ENCODE data around the gene PRKAR2B.
"Not testable (repeated sequence)": the region's sequence is repeated elsewhere in the genome, so short reads cannot be mapped to it uniquely, and the experiment has no call there.

Gene PRKAR2B

DNA sequence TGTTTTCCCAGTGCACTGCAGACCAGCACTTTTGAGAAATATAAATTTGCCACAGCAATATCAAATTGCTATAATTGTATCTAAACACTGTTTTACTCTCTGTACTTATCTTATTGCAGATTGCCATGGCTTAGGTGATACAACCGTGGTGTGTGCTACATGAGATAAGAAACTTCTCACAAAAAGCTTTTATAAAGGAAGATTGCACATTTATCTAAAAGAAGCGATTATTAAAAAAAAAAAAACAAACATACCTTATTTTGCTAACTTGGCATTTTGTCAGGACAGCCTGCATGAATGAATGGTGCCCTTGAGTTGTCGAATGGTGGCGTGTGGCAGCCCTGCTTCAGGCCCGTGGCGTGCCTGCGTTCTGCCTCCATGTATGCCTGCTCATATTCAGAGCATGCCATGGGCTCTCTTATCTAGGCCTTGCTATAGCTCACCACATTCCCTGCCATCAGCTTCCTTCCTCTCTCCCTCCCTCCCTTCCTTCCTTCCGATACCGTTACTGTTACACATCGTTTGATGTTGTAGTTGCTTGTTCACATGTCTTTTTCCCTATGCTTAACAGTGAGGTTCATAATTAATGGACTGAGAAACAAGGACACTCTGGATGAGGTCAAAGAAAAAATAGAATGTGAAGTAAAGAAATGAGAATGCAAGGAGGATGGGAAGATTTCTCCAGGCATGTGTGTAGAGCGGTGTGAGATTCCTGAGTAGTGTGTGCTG is 34.9 kb downstream of the PRKAR2B start:
- DNase-seq = no peak

DNA sequence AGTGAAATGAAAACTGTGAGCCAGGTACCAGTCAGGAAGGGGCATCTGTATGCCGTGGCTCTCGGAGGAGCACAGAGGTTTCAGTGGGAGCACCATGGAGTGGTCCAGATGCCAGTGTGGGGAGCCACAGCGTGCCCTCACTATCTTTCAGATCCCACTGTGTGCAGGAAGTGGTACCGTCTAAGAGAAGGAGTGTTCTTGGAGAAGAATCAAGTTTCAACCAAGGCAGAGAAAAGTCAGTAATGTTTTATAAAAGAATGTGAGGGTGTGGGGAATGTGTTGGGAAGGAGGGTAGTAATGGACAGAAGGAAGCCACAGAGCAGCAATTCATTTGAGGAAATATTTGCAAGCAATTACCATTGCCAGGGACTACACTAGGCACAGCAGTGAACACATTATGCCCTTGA is 35.6 kb downstream of the PRKAR2B start:
- no peak for DNase-seq

DNA sequence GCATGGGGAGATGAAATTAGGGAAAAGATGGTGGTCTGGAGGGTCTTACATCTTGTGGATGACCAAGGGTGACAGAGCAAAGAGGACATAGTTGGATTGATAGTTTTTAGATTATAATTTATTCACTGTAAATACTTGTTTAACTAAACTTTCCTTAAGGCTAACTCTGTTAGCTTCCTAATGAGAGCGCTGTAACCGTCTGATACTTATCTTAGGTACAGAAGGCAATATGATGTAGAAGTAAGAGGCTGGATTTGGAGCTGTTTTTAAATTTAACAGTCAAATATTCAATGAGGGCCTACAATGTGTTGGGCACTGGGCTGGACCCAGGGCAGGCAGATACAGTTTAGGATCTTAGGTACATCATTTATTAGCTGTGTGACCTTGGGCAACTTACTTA is 36.0 kb downstream of the PRKAR2B start:
- no peak for DNase-seq

DNA sequence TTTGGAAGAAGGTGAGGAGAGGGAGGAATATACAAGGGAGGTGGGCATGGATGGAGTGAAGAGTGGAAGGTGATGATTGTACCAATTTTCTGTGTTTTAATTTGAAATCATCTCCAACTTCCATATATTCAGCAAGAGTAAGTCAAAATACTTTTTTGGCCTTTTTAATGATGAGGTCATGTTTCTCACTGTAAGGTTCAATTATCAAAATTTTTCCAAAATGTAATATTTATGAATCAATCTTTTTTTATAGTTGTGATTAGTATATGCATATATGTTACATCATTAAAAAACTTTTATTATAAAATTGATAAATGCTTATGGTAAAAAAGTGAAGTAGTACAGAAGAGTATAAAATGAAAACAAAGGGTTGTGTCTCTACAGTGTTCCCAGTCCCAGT is 40.7 kb downstream of the PRKAR2B start:
- no peak for DNase-seq

DNA sequence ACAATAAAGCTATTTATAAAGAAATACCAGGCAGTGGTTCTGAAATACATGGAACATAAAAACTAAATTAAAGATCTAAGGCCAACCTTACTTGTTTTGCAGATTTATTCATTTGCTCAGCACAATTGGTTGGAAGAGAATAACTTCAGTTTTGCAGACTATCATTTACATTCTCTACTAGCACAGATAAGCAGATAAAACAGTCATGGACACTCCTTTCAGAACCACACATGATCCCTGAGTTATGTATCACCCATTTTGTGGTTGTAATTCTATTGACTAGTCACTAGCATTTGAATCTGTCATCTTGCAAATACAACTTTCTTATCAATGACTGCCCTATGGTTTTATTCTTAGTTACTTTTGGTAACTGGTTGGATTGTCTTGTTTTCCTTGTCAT is 45.1 kb downstream of the PRKAR2B start:
- no peak for DNase-seq

DNA sequence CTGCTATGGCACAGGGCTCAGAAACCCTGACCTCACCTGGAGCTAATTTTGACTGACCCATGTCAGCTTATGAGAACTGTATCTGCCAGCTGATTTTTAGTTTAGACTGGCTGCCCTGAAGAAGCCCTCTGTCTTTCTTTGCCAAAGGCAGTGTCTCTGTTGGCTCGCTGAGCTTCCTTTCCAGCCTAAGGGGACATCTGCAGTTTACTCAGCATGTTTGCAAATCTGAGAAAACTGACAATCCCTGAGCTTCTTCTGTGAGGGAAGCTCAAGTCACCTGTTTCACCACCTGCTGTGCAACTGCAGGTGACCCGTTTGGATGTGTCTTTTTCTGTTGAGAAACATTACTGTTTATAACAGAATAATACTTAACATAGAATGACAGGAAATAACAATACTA is 46.0 kb downstream of the PRKAR2B start:
- DNase-seq = no peak

DNA sequence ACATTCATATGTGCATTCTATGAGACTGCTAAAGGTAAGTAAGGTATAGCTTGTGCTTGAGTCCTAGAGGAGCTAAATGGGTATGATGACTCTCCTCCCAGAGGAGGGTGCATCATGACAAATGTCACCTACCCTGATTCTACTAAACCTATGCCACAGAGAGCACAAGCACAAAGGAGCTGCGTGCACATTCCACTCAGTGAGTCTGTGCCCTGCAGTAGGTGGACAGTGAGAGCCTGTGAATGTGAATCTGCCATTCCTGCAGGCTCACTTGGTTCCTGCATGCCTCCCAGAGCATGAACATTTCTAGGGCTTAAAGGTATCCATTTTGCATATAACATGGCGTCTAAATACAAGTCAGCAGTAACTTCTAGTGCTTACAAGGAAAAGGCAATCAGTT is 46.8 kb downstream of the PRKAR2B start:
- no peak for DNase-seq

DNA sequence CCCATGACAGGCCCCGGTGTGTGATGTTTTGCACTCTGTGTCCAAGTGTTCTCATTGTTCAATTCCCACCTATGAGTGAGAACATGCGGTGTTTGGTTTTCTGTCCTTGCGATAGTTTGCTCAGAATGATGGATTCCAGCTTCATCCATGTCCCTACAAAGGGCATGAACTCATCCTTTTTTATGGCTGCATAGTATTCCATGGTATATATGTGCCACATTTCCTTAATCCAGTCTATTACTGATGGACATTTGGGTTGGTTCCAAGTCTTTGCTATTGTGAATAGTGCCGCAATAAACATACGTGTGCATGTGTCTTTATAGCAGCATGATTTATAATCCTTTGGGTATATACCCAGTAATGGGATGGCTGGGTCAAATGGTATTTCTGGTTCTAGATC is 49.2 kb downstream of the PRKAR2B start:
- not testable (repeated sequence) for DNase-seq

DNA sequence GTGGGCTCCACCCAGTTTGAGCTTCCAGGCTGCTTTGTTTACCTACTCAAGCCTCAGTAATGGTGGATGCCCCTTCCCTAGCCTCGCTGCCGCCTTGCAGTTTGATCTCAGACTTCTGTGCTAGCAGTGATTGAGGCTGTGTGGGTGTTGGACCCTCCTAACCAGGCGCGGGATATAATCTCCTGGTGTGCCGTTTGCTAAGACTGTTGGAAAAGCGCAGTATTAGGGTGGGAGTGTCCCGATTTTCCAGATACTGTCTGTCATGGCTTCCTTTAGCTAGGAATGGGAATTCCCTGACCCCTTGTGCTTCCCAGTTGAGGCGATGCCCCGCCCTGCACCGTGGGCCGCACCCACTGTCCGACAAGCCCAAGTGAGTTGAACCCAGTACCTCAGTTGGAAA is 54.6 kb downstream of the PRKAR2B start:
- not testable (repeated sequence) for DNase-seq

DNA sequence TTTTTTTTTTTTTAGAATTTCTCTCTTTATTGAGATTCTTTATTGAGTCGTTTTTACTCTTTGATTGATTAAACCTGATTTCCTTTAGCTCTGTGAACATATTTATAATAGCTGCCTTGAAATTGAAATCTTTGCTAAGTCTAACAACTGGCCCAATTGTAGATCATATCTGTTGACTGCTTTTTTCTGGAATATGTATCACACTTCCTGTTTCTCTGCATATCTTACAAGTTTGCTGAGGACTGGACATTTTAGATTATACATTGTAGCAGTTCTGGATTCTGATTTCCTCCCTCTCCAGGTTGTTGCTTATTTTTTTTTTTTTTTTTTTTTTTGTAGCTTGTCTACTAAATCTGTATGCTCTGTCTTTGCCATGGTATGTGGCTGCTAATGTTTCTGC is 56.3 kb downstream of the PRKAR2B start:
- no peak for DNase-seq

DNA sequence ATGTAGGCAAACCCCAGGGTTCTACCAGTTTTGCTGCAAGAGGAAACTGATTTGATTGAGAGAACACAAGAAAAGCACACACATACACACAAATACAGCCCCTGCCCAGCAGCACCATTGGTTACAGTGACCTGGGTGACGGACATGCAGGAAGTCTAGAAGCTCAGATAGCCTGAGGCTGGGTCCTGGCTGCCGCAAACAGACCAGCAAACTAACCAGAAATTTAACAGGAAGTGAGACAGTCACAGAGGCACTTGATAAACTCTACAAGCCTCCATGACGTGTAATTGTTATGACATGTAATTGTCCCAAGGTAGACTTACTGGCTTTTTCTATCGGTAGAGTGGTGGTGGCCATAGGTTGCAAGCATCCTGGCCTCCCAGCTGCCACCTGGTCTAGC is 58.9 kb downstream of the PRKAR2B start:
- no peak for DNase-seq

DNA sequence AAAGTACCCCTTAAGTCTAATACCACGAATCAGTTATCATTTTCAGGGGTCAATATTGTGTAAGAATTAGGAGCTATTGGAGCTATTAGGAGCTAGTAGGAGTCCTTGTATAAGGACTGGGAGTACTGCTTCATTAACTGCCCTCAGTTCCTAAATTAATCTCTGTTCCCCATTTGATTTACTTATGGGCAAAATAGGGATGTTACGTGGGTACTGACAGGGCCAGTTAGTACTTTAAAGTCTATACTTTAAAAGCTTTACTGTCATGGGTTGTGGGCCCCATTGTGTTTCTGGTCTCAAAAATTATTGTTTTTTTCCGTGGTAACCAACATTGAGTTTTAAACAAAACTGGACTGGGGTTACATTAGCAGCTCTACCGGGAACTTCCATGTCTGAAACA is 60.3 kb downstream of the PRKAR2B start:
- DNase-seq = no peak

DNA sequence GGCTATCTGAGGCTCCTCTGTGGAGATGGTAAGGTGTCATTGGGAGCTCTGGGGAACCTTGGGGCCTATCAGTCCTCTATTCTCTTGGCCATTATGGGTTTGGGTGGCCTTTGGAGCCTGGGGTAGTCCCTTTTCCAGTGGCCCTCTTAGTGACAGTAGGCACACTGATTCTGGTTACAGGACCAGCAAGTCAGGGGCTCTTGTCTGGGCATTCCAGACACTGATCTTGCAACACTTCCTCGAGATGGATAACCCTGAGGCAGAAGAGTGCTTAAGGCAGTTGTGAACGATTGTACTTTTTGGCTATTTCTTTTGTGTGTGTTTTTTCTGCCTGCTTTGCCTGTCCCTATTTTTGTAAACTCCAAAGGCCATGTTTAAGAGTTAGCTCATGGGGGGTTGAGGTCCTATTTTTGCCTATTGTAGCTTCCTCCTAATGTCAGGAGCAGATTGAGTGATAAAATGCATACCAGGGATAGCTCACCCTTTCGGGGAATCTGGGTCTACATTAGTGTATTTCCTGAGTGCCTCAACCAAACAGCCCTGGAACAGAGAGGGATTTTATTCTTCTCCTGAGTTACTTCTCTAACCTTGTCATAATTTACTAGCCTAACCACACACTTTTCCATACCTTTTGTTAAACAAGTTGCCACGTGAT is 61.2 kb downstream of the PRKAR2B start:
- no peak for DNase-seq

DNA sequence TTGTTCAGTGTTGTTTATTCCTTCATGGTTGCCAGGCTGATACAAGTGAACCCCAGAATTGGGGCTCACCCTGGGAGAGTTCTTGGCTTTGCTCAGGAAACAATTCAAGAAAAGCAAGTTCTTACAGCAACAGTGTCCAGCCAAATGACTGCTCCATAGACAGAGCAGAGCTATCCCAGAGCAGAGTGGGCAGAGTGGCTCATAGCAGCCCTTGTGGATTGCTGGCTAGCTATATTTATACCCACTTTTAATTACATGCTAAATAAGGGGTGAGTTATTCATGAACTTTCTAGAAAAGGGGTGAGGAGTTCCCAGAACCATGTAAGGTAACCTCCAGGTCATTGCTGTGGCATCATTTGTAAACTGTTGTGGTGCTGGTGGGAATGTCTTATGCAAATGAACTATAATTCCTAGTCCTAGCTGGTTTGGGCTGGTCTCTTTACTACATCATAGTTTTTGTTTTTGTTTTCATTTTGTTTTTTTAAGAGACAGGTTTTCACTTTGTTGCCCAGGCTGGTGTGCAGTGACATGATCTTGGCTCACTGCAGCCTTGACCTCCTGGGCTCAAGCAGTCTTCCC is 64.4 kb downstream of the PRKAR2B start:
- no peak for DNase-seq

DNA sequence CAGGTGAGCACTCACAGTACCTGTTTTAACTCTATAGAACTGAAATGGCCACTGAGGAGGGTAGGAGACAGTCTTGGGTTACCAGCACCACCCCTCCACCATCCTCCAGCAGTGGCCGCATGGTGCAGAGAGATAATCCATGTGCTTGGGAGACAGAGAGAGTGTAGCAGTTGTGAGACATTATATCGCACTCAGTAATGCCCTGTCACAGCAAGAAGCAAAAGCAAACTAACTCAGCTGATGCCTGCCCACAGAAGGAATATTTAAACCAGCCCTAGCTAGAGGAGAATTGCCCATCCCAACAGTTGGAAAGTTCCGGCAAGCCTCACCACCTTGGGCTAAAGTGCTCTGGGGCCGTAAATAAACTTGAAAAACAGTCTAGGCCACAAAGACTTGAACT is 65.5 kb downstream of the PRKAR2B start:
- DNase-seq = no peak

DNA sequence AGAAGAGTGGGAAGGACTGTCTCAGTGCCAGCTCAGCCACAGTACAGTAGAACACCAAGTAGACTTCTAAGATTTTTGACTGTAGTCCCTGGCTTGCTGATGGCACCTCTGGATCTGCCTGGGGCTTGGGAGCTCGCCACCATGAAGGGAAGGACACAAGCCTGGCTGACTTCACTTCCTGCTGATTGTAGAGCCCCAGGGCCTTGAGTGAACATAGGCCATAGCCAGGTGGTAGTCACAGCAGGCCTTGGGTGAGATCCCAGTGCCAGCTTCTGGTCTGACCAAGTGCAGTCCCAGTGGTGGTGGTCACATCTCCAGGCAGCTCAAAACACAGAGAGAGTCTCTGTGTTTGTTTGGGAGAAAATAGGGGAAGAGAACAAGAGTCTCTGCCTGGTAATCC is 66.7 kb downstream of the PRKAR2B start:
- no peak for DNase-seq

DNA sequence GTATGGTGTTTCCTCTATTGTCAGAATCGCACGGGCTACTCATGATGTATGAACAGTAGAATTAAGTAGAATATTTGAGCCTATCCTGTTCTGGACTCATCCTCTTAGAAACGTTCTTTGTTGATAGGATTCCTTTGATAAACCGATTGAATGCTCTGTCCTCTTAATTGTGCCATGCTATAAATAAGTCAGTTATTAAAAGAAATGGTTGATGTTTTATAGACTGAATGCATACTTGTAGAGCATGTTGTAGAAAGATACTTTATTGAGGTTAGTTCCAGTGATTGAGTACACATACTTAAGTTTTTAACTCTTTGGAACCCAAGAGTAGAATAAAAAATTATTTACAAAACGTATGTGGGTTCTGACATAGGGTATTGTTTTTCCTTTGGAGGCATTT is 69.4 kb downstream of the PRKAR2B start:
- DNase-seq = no peak

DNA sequence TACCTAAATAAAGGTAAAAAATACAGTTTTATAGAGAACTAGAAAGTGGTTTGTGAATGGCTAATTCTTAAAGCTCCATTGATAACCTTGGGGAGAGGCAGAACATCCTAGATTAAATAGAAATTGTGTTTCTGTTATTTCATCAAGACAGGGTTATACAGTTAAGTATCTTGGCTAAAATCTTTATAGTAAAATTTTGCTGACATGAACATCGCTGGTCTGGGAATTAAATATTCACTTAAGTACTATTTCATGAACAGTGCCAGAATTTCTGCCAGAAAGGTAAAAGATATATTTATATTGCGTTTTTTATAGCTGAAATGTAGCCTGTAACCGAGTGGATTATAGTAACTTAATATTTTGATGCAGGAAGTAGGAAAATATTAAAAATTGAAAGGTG is 70.6 kb downstream of the PRKAR2B start:
- no peak for DNase-seq

DNA sequence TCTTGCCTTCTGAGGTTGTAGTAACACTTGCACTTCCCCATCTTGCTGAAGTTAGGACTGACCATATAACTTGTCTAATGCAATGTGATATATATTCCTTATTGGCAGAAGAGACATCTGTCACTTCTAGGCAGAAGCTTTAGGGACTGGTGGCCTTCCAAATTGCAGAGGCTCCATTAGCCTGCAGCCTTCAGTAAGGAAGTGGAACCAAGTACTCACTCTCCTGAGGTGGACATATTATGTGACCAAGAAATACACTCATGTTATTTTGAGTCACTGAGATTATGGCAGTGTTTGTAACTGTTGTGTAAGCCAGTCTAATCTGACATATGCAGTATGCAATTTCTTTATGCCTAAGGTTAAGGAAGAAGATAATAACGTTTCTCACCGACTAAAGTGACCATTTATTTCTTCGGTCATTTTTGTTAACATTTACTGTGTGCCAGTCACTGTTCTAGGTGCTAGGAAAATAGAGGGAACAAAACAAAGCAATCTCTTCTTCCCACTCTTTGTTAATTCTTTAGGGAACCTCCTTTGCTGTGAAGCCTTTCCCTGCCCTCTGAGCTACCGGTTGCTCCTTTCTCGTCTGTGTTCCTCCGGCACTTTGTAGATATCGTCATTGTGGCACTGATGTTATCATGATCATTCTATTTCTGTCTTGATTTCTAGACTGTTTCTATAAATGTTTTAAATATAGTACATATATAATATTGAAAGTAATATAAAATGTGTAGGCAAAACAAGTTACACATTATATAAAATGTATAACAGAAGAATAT is 71.4 kb downstream of the PRKAR2B start:
- no peak for DNase-seq

DNA sequence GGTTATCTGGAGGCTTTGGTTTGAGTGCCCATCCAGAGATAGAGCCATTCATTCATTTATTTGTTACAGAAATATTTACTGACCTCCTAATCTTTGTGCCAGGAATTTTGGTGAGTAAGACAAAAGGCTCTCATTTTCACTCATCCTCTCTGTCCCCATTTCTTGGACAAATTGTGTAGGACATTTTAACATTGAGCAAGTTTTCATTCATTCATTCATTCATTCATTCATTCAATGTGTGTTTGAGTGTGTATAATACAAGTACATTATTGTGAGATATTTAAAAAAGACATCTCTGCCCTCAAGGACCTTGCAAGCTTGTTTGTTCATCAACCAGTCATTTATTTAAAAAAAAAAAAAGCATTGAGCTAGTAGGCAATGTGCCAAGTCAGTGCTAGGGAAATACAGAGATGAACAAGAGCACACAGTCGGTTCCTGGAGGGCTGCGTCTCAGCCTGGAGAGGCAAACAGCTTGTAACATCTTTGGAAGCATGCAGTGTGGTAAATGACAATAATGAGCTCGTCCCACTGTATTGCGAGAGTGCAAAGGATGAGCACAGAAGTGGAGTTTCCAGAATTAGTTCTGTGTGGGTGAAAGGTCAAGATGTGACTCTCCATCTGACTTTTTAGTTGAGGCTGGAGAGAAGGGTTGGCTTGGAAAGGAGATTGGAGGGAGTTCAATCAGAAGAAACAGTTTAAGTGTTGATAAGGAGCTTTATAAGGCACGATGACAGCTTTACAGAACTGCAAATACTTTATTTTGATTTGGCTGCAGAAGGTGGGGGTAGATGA is 73.8 kb downstream of the PRKAR2B start:
- DNase-seq = no peak

DNA sequence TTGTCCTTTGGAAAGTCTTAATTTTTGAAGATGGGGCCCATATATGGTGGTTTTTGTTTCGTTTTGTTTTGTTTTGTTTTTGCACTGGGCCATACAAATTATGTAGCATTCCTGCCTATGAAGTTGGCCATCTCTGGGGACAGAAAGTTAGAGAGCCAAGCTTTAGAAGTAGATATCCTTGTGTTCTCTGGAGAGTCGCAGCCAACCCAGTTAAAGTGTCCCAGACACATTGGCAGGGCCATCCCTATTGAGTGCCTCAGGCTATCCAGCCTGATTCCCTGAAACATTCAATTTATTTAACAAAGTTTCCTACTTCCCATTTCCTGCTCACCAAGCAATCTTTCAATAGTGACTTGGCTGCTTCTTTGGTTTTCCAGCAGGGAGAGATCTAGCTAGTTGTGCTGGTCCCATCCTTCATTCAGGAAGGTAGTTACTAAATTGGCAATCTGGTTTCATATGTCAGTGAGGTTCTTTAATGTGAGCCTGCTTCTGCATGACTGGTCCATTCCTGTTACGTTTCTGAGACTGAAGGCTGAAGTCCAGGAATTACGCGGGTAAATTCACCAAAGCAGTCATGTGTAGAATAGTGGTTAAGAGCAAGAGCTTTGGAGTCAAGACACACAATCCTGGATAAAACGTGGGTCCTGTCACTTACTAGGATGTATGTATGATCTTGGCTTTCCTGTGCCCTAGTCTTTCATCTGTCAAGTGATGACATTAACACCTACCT is 75.0 kb downstream of the PRKAR2B start:
- no peak for DNase-seq

DNA sequence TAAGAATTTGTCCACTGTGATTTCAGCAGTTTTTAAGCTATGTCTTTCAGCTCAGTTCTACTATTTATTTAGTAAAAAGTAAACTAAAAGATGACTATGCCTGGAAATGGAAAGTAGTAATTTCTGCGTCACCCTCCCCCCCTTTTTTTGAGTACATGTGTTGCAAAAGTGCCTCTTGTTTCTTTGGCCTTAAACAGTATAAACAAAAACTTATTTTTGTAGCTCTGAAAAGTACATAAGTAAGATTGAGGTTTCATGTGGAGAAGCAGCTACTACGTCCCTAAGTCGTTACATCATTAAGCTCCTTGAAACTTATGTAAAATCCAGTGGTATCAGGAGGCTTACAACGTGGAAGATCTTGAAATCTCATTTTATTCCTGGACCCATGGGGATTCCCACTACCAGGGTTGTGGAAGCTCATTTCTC is 78.0 kb downstream of the PRKAR2B start:
- DNase-seq = no peak

Measured in effector CD4-positive, alpha-beta T cell (primary cell).